AG09319 (cell line): ENCODE data around the gene C20orf141.
"Not testable (repeated sequence)": the region's sequence is repeated elsewhere in the genome, so short reads cannot be mapped to it uniquely, and the experiment has no call there.

Experiments used
- DNase-seq: peaks from one replicate; pipeline ENCODE4 v3.0.0-alpha.2; 2010; ENCODE audit warnings: low read depth; ENCODE audit errors: extremely low read depth
- TF ChIP-seq, protein P1 (sequence below): IDR thresholded peaks from 2 replicates; pipeline ENCODE4 v1.5.1; 2011; ENCODE audit warnings: low read depth, mild to moderate bottlenecking, inconsistent platforms, low read length, moderate library complexity

C20orf141 gene

DNA sequence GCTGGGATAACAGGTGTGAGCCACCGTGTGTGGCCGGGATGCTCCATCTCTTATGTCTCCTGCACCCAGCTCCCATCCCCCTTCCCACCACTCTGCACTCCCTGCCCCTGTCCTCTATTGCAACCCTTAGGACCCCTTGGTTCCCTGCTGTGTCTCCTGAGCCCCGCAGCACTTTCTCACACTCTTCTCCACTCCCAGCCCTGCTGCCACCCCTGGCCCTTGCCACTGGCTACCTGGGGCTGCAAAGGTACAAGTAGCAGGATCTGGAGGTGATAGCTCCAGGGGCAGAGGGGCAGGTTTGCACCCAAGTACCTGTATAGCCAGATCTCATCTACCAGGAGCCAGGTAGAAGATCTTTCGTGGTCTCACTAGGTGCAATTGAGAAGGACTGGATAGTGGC, 7.8 kb upstream of the C20orf141 start:
- TF ChIP-seq, protein P1, sequence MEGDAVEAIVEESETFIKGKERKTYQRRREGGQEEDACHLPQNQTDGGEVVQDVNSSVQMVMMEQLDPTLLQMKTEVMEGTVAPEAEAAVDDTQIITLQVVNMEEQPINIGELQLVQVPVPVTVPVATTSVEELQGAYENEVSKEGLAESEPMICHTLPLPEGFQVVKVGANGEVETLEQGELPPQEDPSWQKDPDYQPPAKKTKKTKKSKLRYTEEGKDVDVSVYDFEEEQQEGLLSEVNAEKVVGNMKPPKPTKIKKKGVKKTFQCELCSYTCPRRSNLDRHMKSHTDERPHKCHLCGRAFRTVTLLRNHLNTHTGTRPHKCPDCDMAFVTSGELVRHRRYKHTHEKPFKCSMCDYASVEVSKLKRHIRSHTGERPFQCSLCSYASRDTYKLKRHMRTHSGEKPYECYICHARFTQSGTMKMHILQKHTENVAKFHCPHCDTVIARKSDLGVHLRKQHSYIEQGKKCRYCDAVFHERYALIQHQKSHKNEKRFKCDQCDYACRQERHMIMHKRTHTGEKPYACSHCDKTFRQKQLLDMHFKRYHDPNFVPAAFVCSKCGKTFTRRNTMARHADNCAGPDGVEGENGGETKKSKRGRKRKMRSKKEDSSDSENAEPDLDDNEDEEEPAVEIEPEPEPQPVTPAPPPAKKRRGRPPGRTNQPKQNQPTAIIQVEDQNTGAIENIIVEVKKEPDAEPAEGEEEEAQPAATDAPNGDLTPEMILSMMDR, result no peak
- DNase-seq, result no peak

DNA sequence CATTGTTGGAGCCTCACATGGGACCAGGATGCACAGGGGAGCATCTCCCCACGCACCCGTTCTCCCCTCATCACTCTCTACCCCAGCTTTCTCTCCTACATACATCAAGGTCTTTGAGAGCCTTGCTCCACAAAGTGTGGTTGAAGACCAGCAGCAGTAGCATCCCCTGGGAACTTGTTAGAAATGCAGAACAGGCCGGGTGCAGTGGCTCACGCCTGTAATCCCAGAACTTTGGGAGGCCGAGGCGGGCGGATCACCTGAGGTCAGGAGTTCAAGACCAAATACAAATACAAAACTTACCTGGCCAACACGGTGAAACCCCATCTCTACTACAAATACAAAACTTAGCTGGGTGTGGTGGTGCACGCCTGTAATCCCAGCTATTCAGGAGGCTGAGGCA, 6.9 kb upstream of the C20orf141 start:
- not testable (repeated sequence) for DNase-seq

DNA sequence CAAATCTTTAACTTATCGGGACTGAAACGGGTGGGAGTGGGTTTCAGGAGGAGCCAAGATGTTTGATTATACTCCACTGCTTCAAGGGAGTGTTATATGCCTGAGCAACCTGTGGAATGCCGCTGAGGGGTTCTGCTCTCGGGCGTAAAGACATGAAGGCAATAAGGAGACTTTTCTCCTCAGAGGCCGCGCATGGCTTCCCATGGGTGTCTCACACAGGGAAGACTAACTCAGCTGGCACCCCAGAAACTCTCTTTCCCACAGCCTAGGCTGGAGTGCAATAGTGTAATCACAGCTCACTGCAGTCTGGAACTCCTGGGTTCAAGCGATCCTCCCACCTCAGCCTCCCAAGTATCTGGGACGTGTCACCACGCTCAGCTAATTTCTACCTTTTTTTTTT, 5.1 kb upstream of the C20orf141 start:
- no peak for DNase-seq
- TF ChIP-seq, protein P1, result no peak

DNA sequence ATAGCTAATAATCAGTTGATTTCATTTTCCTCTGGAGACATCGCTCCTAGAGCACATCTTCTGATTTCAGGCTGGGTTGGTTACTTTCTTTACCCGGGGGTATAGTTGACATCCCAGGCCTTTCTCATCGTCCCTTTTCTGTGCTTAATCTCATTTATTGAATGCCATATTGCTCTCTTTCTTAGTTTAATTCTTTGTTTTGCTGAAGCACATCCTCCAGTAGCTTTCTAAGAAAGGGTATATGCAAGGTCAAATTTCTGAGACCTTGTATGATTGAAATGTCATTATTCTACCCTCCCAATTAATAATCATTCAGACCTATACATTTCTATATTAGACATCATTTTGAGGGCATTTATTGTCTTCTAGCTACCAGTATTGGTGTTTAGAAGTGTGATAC, 2.6 kb upstream of the C20orf141 start:
- DNase-seq, result no peak
- TF ChIP-seq, protein P1, result no peak

DNA sequence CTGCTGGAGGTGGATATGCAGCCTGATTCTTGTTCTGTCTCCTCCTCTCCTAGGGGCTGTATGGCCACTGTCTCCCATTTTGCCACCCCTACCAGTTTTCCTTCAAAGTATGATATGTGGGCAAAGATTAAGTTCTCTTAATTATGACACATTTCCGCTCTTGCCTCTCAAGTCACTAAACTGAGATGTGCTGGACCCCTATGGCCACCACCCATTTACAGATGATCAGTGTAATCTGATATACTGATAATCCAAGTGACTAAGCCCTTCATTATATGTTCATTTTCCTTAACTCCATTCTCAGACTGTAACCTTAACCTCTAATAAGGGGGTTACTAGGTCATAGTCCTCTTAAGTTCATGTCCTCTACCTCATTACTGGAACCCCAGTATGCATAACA, 711 bp upstream of the C20orf141 start:
- TF ChIP-seq, protein P1, result no peak

DNA sequence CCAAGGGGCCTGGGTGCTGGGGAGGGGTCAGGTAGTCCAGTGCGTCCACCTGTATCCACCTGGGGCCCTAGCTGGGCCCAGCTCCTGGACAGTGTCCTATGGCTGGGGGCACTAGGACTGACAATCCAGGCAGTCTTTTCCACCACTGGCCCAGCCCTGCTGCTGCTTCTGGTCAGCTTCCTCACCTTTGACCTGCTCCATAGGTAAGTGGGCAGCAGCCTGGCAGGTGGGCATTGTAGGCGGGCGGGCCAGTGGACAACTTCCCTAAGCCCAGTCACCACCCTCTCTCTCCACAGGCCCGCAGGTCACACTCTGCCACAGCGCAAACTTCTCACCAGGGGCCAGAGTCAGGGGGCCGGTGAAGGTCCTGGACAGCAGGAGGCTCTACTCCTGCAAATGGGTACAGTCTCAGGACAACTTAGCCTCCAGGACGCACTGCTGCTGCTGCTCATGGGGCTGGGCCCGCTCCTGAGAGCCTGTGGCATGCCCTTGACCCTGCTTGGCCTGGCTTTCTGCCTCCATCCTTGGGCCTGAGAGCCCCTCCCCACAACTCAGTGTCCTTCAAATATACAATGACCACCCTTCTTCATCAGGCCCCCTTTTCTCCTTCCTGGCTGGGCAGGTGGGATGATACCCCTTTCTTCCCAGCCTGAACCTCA, 584 bp downstream of the C20orf141 start:
- no peak for DNase-seq
- TF ChIP-seq, protein P1, result no peak

More for the DNA sequence above, 711 bp upstream of the C20orf141 start:
- no peak for DNase-seq

DNA sequence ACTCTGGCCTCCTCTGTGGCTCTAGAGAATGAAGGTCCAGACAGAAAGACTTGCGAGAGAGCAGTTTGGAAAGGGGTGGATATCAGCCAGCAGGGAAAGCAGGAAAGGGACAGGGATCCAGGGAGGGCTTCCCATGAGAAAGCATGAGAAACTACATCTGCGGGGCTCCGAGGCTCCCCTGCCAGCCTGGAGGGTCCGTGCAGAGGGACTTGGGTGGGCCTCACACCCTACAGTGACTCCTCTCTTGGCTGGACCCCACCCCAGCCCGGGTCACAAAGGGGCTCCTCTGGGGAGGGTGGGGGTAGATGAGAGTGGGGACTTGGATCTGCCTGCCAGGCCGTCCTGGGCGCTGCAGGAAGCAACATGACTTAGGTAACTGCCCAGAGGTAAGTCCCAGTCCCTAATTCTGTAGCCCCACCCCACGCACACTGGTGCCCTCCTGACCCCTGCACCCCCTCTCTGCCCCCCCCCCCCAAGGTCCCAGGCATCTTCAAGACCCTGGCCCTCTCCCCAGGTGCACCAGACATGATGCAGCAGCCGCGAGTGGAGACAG, 1.3 kb downstream of the C20orf141 start, which contains the start of gene TMEM239:
TSS of gene TMEM239 (plus strand) at position 335 of the 553 bp plus-strand sequence. CDS start at position 526, 191 bp downstream.
- TF ChIP-seq, protein P1, result no peak
- DNase-seq, result no peak
